ENCODE data around the gene FAM168B.

The FAM168B gene

DNA sequence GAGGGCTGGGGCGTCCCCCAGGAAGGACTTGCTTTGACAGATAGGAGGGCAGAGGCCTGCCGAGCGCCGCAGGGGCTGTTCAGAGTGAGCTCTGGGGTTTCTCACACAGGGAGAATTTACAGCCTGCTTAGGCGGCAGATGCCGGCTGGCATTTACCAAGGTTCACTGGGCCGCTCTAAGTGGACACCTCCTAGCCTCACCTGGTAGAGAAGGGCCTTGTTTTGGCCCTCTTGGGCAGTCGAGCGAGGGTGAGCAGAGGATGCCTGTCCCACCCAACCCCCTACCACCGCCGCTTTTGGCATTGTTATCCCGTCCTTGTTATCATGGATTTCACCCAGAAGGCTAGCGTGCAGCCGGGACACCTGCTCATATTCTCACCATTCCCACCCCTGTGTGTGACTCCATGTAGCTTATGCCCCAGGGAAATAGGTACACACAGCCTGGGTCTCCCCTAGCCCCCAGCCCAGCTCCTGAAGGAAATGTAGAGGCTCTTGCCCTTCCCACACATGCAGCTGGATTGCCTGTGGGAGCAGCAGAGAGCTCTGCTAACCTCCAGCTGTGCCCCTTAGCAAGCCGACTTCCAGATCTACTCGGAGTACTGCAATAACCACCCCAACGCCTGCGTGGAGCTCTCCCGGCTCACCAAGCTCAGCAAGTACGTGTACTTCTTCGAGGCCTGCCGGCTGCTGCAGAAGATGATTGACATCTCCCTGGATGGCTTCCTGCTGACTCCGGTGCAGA is 52.4 kb downstream of the FAM168B start:
- Histone ChIP-seq H3K4me3 (replicated peaks; ENCODE audit: low read depth, low read length) (no peak overlapping the region), H3K27me3 (replicated peaks; ENCODE audit: control insufficient read depth, insufficient read depth, low read length) (no peaks in the 10 kb centered on the region), H3K36me3 (ENCODE audit: control insufficient read depth, insufficient read depth, low read length) (no peaks in the 10 kb centered on the region; the same call in 1 of the 2 replicates)
- DNase-seq (ENCODE audit: extremely low read depth, insufficient read length): no peak
- no peak for TF ChIP-seq CTCF (IDR thresholded peaks at IDR 0.05; ENCODE audit: insufficient read depth, low read length, poor library complexity, severe bottlenecking)

DNA sequence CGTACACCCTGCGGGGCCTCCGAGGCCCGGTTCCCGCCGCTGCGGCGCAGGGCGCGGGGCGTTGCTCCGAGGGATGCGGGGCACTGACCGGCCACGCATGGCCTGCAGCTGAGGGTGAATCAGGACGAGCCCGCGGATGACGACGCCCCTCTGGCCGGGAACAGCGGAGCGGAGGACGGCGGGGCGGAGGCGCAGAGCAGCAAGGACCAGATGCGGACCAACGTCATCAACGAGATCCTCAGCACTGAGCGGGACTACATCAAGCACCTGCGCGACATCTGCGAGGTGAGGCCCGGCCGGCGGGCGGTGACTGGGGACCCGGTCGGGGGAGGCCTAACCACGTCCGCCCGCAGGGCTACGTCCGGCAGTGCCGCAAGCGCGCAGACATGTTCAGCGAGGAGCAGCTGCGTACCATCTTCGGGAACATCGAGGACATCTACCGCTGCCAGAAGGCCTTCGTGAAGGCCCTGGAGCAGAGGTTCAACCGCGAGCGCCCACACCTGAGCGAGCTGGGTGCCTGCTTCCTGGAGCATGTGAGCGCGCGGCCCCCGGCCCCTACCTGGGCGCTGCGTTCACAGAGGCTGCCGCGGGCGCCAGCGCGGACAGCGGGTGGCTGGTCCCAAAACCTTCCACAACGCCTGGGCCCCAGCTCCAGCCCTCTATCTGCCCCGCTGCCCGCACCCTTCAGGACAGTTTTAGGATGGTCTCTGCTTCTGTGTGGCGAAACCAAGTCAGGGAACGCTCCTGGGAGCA is 53.2 kb downstream of the FAM168B start:
- H3K36me3 ChIP-seq (ENCODE audit: control insufficient read depth, insufficient read depth, low read length): no peaks in the 10 kb centered on the region
- no peaks in the 10 kb centered on the region; the same call in 1 of the 2 replicates for H3K27me3 ChIP-seq (replicated peaks; ENCODE audit: control insufficient read depth, insufficient read depth, low read length)
- no peak for TF ChIP-seq CTCF (IDR thresholded peaks at IDR 0.05; ENCODE audit: insufficient read depth, low read length, poor library complexity, severe bottlenecking)
- no peak overlapping the region for H3K4me3 ChIP-seq (replicated peaks; ENCODE audit: low read depth, low read length)
- no peak for DNase-seq (ENCODE audit: extremely low read depth, insufficient read length)

DNA sequence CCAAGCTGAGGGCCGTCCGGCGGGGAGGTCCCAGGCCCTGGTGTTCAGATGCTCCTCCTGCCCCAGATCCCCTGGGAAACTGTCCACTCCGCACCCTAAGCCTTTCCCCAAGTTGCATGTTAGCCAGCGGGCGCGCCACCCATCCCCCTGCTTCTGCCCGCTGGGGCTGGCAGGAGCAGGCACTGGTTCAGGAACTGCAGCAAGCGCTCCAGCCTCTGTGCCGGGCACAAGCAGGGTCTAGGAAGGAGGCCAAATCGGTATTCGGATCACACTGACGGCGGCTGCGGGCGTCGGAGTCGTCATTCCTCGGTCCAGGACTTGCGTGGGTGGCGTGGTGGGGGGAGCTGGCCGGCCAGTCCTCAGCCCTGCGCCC is 53.7 kb downstream of the FAM168B start:
- no peaks in the 10 kb centered on the region; the same call in 1 of the 2 replicates for H3K27me3 ChIP-seq (replicated peaks; ENCODE audit: control insufficient read depth, insufficient read depth, low read length)
- no peaks in the 10 kb centered on the region for H3K36me3 ChIP-seq (ENCODE audit: control insufficient read depth, insufficient read depth, low read length)
- no peak overlapping the region for H3K4me3 ChIP-seq (replicated peaks; ENCODE audit: low read depth, low read length)
- TF ChIP-seq CTCF (IDR thresholded peaks at IDR 0.05; ENCODE audit: insufficient read depth, low read length, poor library complexity, severe bottlenecking): no peak
- DNase-seq (ENCODE audit: extremely low read depth, insufficient read length): no peak

- no peak overlapping the region for H3K4me3 ChIP-seq (replicated peaks; ENCODE audit: low read depth, low read length)
- DNase-seq (ENCODE audit: extremely low read depth, insufficient read length): no peak
- no peaks in the 10 kb centered on the region; the same call in 1 of the 2 replicates for H3K27me3 ChIP-seq (replicated peaks; ENCODE audit: control insufficient read depth, insufficient read depth, low read length)
- TF ChIP-seq CTCF (IDR thresholded peaks at IDR 0.05; ENCODE audit: insufficient read depth, low read length, poor library complexity, severe bottlenecking): no peak
- H3K36me3 ChIP-seq (ENCODE audit: control insufficient read depth, insufficient read depth, low read length): no peaks in the 10 kb centered on the region
Measured at GRCh38 chr2:131039101-131039440, 54.2 kb downstream of the FAM168B start.

DNA sequence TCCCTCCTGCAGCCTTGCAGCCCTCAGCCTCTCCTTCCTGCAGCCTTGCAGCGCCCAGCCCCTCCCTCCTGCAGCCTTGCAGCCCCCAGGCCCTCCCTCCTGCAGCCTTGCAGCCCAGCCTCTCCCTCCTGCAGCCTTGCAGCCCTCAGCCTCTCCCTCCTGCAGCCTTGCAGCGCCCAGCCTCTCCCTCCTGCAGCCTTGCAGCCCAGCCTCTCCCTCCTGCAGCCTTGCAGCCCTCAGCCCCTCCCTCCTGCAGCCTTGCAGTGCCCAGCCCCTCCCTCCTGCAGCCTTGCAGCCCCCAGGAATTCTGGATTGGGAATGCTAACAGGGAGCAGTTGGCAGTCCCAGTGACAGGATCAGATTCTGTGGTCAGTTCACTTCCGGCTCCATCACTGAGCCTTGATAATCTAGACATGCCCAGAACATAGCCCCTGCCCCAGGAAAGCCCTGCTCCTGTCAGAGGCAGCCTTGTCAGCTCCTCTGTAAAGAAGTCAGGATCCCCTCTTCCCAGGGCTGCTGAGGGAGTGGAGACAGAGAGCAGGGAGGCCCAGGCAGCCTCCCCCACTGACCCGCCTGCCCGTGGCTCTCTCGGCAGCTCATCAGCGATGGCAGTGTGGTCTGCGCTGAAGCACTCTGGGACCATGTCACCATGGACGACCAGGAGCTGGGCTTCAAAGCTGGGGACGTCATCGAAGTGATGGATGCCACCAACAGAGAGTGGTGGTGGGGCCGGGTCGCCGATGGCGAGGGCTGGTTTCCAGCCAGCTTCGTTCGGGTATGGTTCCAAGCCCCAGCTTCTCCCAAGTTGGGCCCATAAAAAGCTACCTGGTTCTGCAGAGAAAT is 54.8 kb downstream of the FAM168B start:
- Histone ChIP-seq H3K36me3 (ENCODE audit: control insufficient read depth, insufficient read depth, low read length) (no peaks in the 10 kb centered on the region), H3K4me3 (replicated peaks; ENCODE audit: low read depth, low read length) (no peak overlapping the region), H3K27me3 (replicated peaks; ENCODE audit: control insufficient read depth, insufficient read depth, low read length) (no peaks in the 10 kb centered on the region; the same call in 1 of the 2 replicates)
- no peak for TF ChIP-seq CTCF (IDR thresholded peaks at IDR 0.05; ENCODE audit: insufficient read depth, low read length, poor library complexity, severe bottlenecking)
- DNase-seq (ENCODE audit: extremely low read depth, insufficient read length): no peak

All from GM06990 (cell line).